Aorta (tissue), 5 donors: Measurements from ENCODE around the gene OR2T35. TPM values are rescaled to one million over a fixed set of nuclear protein-coding genes. Genes with fewer than 3 reads are reported as not detected.
"Not testable (repeated sequence)": the region's sequence is repeated elsewhere in the genome, so short reads cannot be mapped to it uniquely, and the experiment has no call there.

Source experiments
- ATAC-seq: fragments of 200-7000 bp; cut with Tn5 transposase; one replicate; pipeline ENCODE4 v1.9.1; 2022; ENCODE audit warnings: moderate library complexity; ENCODE audit not compliant: low FRiP score
- DNase-seq, 2 donors: peaks; one replicate each; pipeline ENCODE4 v3.0.0-alpha.2; 2020
- H3K27ac ChIP-seq, 2 donors: one replicate each; pipeline ENCODE4 v1.5.1; 2013; ENCODE audit warnings: low read length in 2 of 2, mild to moderate bottlenecking in 2 of 2, moderate library complexity in 2 of 2, control low read depth in 1 of 2, inconsistent platforms in 1 of 2, low read depth in 1 of 2
- H3K27me3 ChIP-seq, 2 donors: one replicate each; pipeline ENCODE4 v1.6.1; 2013; ENCODE audit warnings: control low read depth in 1 of 2, low read length in 1 of 2, mild to moderate bottlenecking in 1 of 2, moderate library complexity in 1 of 2; ENCODE audit not compliant: insufficient read depth in 2 of 2, control insufficient read depth in 1 of 2
- H3K36me3 ChIP-seq, 2 donors: one replicate each; pipeline ENCODE4 v1.6.1; 2013; ENCODE audit warnings: control low read depth in 1 of 2, low read length in 1 of 2, mild to moderate bottlenecking in 1 of 2; ENCODE audit not compliant: insufficient read depth in 2 of 2, control insufficient read depth in 1 of 2
- H3K4me1 ChIP-seq, 2 donors: one replicate each; pipeline ENCODE4 v1.6.1; 2013; ENCODE audit warnings: low read length in 2 of 2, control low read depth in 1 of 2, mild to moderate bottlenecking in 1 of 2, moderate library complexity in 1 of 2; ENCODE audit not compliant: insufficient read depth in 2 of 2, control insufficient read depth in 1 of 2
- H3K4me3 ChIP-seq, 2 donors: one replicate each; pipeline ENCODE4 v1.5.1; 2013; ENCODE audit warnings: low read length in 2 of 2, control low read depth in 1 of 2, mild to moderate bottlenecking in 1 of 2
- H3K9me3 ChIP-seq: one replicate; pipeline ENCODE4 v1.6.1; 2013; ENCODE audit warnings: mild to moderate bottlenecking, low read length; ENCODE audit not compliant: control insufficient read depth
- WGBS, 2 donors: extraction: QIAGEN DNeasy Blood & Tissue Kit; methylation state at CpG; one replicate each; pipeline ENCODE4 v1.1.7; 2013; 5-methylcytosine and 5-hydroxymethylcytosine counted together
- intact Hi-C, 2 donors: fragments of 100-400 bp; cut with DNase I; formaldehyde crosslinking; loops; one replicate each; pipeline versions ENCODE4 v1.14.2 to v1.15.0; 2022
- polyA plus RNA-seq, 2 donors: library from polyadenylated mRNA; stranded (reverse); fragments of 200-250 nt; gene quantifications; one replicate each; pipeline ENCODE4 v1.2.3, GENCODE V29; 2013
- total RNA-seq, 2 donors: library from RNA; stranded (reverse); fragmentation: NEBNext Ultra II Directional; extraction: Animal tissue kit (Norgen Biotek cat#: 25700); gene quantifications; one replicate each; pipeline ENCODE4 v1.2.1, GENCODE V29; 2021
- donor health status: healthy with polysubstance abuse.
- donor health status: Bipolar disorder and iron deficiency.
- donor health status: DM: no; HTN: no; CAD: no.
- donor health status: DM: no; HTN: no; CAD: no.
- donor health status: DM: yes; HTN: yes; CAD: no.

The OR2T35 gene
- total and polyA plus RNA-seq, 4 donors: not detected

GRCh38 chr1:248655354-248655753 lies 10.3 kb upstream of the OR2T35 start, which contains the start of gene OR2T27:
Gene OR2T27, minus strand, starts transcription at chr1:248655528. Its CDS starts 4,644 bp downstream, at chr1:248650884.
- H3K27ac ChIP-seq, ATAC-seq, H3K9me3 ChIP-seq, H3K27me3 ChIP-seq, DNase-seq, H3K4me1 ChIP-seq, H3K36me3 ChIP-seq, H3K4me3 ChIP-seq: not testable (repeated sequence)
- intact Hi-C loops: loop anchor here in 1 of 2 donors (10.0 kb wide), 1 partner anchor 211 kb away; the partner anchor contains the start of gene OR2T2
- WGBS, 2 donors: no CpG with 5 or more reads among the region's 3 CpGs

GRCh38 chr1:248648770-248649536 lies 3.9 kb upstream of the OR2T35 start:
- H3K4me3 ChIP-seq, intact Hi-C loops, H3K36me3 ChIP-seq, H3K4me1 ChIP-seq, ATAC-seq, DNase-seq, H3K9me3 ChIP-seq, H3K27ac ChIP-seq, H3K27me3 ChIP-seq: not testable (repeated sequence)
- no CpG with 5 or more reads among the region's 1 CpG for WGBS, 2 donors

- H3K36me3 ChIP-seq, H3K27ac ChIP-seq, H3K27me3 ChIP-seq, H3K9me3 ChIP-seq, H3K4me3 ChIP-seq, ATAC-seq, DNase-seq, intact Hi-C loops, H3K4me1 ChIP-seq: not testable (repeated sequence)
- WGBS, 2 donors: no CpG with 5 or more reads among the region's 4 CpGs
Measured at GRCh38 chr1:248642971-248643651, 2.0 kb downstream of the OR2T35 start.

- WGBS, 2 donors: 96% methylated on average over 4 of the region's 5 CpGs; no CpG with 5 or more reads in 1 of the 2 donors
- H3K36me3 ChIP-seq, H3K27ac ChIP-seq, DNase-seq, H3K4me3 ChIP-seq, ATAC-seq, intact Hi-C loops, H3K27me3 ChIP-seq, H3K4me1 ChIP-seq, H3K9me3 ChIP-seq: not testable (repeated sequence)
Measured at GRCh38 chr1:248641583-248641982, 3.5 kb downstream of the OR2T35 start.

- WGBS, 2 donors: no CpG with 5 or more reads among the region's 3 CpGs
- H3K4me3 ChIP-seq, H3K27me3 ChIP-seq, H3K27ac ChIP-seq, H3K9me3 ChIP-seq, H3K36me3 ChIP-seq, ATAC-seq, H3K4me1 ChIP-seq, intact Hi-C loops, DNase-seq: not testable (repeated sequence)
Measured at GRCh38 chr1:248640906-248641305, 4.2 kb downstream of the OR2T35 start.

GRCh38 chr1:248639652-248640051 lies 5.4 kb downstream of the OR2T35 start:
- H3K9me3 ChIP-seq, H3K4me1 ChIP-seq, H3K4me3 ChIP-seq, H3K27me3 ChIP-seq, H3K27ac ChIP-seq, DNase-seq, intact Hi-C loops, ATAC-seq, H3K36me3 ChIP-seq: not testable (repeated sequence)
- no CpG with 5 or more reads among the region's 5 CpGs for WGBS, 2 donors

GRCh38 chr1:248636612-248637011 lies 8.5 kb downstream of the OR2T35 start:
- WGBS, 2 donors: 55 to 56% methylated on average over 2 of the region's 5 CpGs
- intact Hi-C loops, ATAC-seq, H3K27me3 ChIP-seq, H3K4me3 ChIP-seq, H3K4me1 ChIP-seq, H3K9me3 ChIP-seq, H3K27ac ChIP-seq, DNase-seq, H3K36me3 ChIP-seq: not testable (repeated sequence)

GRCh38 chr1:248634991-248635390 lies 10.1 kb downstream of the OR2T35 start, which contains the start of gene OR2T11:
Gene OR2T11, minus strand, starts transcription at chr1:248635091. Its CDS starts 7,963 bp downstream, at chr1:248627128.
- H3K27ac ChIP-seq, H3K4me3 ChIP-seq, ATAC-seq, H3K27me3 ChIP-seq, H3K4me1 ChIP-seq, H3K9me3 ChIP-seq, intact Hi-C loops, H3K36me3 ChIP-seq, DNase-seq: not testable (repeated sequence)
- WGBS, 2 donors: no CpG with 5 or more reads among the region's 2 CpGs
